Measurements from ENCODE around the gene NSG2. TPM values are rescaled to one million over a fixed set of nuclear protein-coding genes. Genes with fewer than 3 reads are reported as not detected.

Gene NSG2
- total and polyA plus RNA-seq, 8 donors = 0.34 to 3.3 (median 2.3) TPM; not detected in 1

DNA sequence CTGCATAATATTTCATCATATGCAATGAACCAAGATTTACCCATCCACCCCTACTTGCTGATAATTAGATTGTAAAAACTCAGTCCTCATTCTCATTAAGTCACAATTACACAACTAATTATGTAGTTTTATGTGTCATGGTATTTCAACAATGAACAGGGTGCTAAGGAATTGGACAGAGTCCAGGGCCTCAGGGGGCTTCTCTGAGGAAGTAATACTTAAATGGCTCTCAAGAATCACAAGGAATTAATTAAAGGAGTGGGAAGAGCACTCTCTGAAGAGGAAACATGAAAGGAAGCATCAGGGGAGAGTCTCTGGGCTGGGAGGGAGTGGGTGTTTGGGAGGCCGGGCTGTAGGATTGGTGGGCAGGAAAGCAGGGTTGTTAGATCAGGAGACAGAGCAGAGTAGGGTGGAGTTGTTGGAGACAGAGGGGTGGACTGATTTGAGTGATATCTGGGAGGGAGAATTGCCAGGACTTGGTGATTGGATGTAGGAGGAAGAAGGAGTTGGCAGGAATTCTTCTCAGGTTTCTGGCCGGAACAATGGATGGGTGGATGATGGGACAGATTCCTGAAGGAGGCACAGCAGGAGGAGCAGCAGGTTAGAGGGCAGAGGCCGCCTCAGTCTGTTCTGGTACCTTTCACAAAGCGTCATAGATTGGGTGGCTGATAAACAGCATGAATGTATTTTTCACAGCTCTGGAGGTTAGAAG lies 23.0 kb upstream of the NSG2 start:
- ATAC-seq (no peak), DNase-seq (no peak)
- Histone ChIP-seq H3K27ac (no peak overlapping the region), H3K9me3 (no peaks in the 10 kb centered on the region), H3K4me1 (no peaks in the 10 kb centered on the region), H3K4me3 (no peak overlapping the region), H3K27me3 (peaks cover 4 to 10% of the 10 kb centered on the region in 2 donors), H3K36me3 (no peaks in the 10 kb centered on the region)
- TF ChIP-seq, protein P1, sequence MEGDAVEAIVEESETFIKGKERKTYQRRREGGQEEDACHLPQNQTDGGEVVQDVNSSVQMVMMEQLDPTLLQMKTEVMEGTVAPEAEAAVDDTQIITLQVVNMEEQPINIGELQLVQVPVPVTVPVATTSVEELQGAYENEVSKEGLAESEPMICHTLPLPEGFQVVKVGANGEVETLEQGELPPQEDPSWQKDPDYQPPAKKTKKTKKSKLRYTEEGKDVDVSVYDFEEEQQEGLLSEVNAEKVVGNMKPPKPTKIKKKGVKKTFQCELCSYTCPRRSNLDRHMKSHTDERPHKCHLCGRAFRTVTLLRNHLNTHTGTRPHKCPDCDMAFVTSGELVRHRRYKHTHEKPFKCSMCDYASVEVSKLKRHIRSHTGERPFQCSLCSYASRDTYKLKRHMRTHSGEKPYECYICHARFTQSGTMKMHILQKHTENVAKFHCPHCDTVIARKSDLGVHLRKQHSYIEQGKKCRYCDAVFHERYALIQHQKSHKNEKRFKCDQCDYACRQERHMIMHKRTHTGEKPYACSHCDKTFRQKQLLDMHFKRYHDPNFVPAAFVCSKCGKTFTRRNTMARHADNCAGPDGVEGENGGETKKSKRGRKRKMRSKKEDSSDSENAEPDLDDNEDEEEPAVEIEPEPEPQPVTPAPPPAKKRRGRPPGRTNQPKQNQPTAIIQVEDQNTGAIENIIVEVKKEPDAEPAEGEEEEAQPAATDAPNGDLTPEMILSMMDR (IDR thresholded peaks at IDR 0.05) = no peak
- intact Hi-C loops (cut with DNase I) = no loop called here

DNA sequence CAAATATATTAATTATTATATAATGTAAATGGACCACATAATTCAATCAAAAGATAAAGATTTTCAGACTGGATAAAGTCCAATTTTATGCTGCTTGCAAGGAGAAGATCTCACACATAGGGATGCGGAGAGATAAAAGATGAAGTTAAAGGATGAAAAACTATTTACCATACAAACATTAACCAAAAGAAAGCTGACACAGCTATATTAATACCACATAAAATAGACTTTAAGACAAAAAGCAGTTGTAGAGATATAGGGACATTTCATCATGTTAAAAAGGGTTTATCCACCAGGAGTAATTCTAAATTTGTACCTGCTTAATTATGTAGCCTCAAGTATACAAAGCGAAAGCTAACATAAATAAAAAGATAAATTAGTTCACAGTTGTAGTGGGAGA lies 15.2 kb upstream of the NSG2 start:
- Histone ChIP-seq H3K9me3 (peaks cover 0 to 14% of the 10 kb centered on the region in 2 donors), H3K27ac (no peak overlapping the region), H3K4me1 (no peaks in the 10 kb centered on the region), H3K36me3 (no peaks in the 10 kb centered on the region), H3K27me3 (peaks cover 0 to 3% of the 10 kb centered on the region in 2 donors), H3K4me3 (no peak overlapping the region)
- ATAC-seq (no peak), DNase-seq (no peak)
- intact Hi-C loops (cut with DNase I) = no loop called here
- TF ChIP-seq, protein P1 (IDR thresholded peaks at IDR 0.05) = no peak

DNA sequence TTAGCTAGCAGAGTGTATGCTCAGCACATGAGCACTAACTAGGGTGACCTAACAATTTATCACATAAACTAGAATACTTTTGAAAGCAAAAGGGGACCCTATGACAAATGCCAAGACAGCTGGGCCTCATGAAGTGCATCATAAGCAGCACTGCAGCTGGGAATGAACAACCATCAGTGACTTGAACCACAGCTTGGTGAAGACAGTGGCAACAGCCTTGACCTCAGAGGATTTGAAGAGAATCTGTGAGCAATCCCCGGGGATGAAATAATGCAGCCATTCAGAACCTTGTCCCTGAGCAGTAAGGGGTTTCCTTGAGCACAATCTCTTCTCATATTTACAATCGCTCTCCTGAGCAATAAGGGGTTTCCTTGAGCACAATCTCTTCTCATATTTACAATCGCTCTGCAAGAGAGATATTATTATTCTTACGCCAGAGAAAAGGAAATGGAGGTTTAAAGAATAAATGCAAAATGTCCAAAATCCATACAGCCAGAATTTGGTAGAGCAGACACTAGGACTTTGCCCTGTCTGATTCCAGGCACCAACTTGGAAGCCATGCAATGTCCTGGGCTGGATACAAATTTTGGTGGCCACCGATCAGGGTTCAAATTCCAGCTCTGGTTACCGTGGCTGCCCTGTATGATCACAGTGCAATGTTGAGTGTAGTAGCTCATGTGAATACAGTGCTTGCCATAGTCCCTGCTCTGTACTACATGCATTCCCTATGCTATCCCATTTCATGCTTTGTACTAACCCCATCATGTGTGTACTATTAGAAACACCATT lies 846 bp upstream of the NSG2 start:
- Histone ChIP-seq H3K27me3 (peaks cover 0 to 31% of the 10 kb centered on the region in 2 donors), H3K36me3 (no peaks in the 10 kb centered on the region), H3K4me3 (no peak overlapping the region), H3K4me1 (no peaks in the 10 kb centered on the region), H3K27ac (no peak overlapping the region), H3K9me3 (no peaks in the 10 kb centered on the region)
- ATAC-seq = no peak
- no peak for DNase-seq
- TF ChIP-seq, protein P1 (IDR thresholded peaks at IDR 0.05) = no peak
- intact Hi-C loops (cut with DNase I) = no loop called here

DNA sequence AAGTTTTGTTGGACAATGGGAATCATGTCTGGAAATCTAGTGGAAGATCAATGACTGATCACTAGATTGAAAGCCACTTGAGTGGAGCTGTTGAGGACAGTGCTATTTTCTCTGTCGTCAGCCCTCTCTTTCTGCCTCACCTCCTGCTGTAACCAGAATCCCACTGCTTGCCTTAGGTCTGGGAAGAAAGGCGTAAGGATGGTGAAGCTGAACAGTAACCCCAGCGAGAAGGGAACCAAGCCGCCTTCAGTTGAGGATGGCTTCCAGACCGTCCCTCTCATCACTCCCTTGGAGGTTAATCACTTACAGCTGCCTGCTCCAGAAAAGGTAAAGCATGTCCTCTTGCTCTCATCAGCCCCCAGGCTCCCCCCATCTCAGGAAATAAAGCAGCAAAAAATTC lies 1.1 kb downstream of the NSG2 start:
- H3K36me3 ChIP-seq = no peaks in the 10 kb centered on the region
- no peak overlapping the region for H3K4me3 ChIP-seq
- H3K27me3 ChIP-seq = peaks cover 0 to 21% of the 10 kb centered on the region in 2 donors
- ATAC-seq (no peak), DNase-seq (no peak)
- no peaks in the 10 kb centered on the region for H3K9me3 ChIP-seq
- intact Hi-C loops (cut with DNase I) = no loop called here
- no peaks in the 10 kb centered on the region for H3K4me1 ChIP-seq
- TF ChIP-seq, protein P1 (IDR thresholded peaks at IDR 0.05) = no peak
- no peak overlapping the region for H3K27ac ChIP-seq

GRCh38 chr5:174047472-174048099 lies 2.1 kb downstream of the NSG2 start:
- Histone ChIP-seq H3K36me3 (no peaks in the 10 kb centered on the region), H3K9me3 (no peaks in the 10 kb centered on the region), H3K4me3 (no peak overlapping the region), H3K27ac (no peak overlapping the region), H3K4me1 (no peaks in the 10 kb centered on the region), H3K27me3 (peaks cover 0 to 21% of the 10 kb centered on the region in 2 donors)
- DNase-seq = no peak
- intact Hi-C loops (cut with DNase I) = no loop called here
- TF ChIP-seq, protein P1 (IDR thresholded peaks at IDR 0.05) = no peak
- no peak for ATAC-seq

All from left lung (tissue), 10 donors.